ENCODE measurements around the gene SUMO2.
"Not testable (repeated sequence)": the region's sequence is repeated elsewhere in the genome, so short reads cannot be mapped to it uniquely, and the experiment has no call there.

The SUMO2 gene

DNA sequence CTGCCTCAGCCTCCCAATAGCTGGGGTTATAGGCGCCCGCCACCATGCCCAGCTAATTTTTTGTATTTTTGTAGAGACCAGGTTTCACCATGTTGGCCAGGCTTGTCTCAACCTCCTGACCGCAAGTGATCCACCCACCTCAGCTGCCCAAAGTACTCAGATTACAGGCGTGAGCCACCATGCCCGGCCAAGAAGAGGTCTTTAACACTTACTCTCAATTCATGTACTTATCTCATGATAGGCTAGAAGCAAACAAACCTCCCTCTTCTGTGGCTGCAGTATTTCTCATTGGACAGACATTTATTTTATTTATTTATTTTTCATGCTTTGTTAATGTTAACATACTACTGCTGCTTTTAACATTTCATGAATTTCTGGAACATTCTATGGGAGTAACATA, 44.2 kb downstream of the SUMO2 start:
- no peak for DNase-seq

DNA sequence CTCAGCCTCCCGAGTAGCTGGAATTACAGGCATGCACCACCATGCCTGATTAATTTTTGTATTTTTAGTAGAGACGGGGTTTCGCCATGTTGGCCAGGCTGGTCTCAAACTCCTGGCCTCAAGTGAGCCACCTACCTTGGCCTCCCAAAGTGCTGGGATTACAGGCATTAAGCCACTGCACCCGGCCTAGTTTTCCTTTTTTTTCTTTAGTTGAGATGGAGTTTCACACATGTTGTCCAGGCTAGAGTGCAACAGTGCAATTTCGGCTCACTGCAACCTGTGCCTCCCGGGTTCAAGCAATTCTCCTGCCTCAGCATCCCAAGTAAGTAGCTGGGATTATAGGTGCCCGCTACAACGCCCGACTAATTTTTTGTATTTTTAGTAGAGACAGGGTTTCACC, 45.0 kb downstream of the SUMO2 start:
- not testable (repeated sequence) for DNase-seq

DNA sequence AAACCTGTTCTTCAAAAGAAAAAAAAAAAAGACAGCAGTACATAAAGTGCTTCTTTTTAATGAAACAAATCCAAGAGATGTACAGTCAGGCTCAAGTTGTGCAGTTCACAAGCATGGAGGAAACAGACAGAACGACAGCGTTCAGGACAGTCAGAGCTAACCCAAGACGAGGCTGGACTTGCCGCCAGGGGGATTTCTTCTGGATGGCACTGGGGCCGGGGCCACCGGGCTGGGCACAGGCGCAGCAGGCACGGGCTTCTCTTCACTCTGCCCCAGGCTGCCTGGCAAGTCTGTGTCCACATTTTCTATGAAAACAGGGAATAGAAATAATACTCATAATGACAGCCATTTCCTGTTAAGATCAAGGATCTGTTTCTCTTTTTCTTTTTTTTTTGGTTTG, 46.8 kb downstream of the SUMO2 start:
- DNase-seq: no peak

DNA sequence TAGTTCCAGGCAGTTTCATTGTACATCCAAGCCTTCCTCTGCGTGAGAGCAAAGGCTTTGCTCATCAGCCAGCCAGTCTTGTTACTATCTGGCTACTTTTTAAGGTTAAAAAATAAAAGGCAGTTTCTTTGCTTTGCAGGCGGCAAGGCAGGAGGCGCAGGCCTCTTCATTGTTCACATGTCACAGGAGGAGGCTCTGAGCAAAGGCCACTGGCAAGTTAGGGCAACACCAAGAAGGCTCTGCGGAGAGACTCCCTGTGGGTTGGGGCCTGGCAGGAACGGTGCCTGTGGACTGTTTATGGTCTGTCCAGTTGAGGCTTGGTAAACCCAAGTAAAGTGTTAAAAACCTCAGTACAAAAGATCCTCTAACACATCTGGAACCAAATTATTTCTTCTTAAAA, 47.3 kb downstream of the SUMO2 start:
- DNase-seq: no peak

DNA sequence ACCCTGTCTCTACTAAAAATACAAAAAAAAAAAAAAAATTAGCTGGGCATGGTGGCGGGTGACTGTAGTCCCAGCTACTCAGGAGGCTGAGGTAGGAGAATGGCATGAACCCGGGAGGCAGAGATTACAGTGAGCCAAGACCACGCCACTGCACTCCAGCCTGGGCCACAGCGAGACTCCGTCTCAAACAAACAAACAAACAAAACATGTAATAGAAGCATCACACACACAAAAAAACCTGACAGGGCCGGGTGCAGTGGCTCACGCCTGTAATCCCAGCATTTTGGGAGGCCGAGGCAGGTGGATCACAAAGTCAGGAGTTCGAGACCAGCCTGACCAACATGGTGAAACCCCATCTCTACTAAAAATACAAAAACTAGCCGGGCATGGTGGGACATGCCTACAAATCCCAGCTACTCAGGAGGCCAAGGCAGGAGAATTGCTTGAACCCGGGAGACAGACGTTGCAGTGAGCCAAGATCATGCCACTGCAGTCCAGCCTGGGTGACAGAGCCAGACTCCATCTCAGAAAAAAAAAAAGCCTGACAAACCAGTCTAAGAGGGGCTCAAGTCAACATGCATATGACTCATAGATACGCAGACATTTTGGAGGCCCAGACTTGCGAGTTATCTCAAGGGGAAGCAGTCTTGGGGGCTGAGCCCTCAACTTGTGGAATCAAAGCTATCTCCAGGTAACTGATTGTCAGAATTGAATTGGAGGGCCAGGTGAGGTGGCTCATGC, 49.0 kb downstream of the SUMO2 start:
- not testable (repeated sequence) for DNase-seq

DNA sequence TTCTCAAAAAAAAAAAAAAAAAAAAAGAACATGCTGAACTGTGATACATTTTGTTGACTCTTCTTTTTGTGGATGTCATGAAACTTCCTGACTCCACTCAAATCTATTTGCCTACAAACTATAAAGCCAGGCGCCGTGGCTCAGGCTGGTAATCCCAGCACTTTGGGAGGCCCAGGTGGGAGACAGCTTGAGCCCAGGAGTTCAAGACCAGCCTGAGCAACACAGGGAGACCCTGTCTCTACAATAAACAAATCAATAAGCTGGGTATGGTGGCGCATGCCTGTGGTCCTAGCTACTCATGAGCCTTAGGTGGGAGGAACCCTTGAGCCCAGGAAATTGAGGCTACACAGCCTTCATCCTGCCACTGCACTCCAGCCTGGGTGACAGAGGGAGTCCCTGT, 49.8 kb downstream of the SUMO2 start:
- no peak for DNase-seq

DNA sequence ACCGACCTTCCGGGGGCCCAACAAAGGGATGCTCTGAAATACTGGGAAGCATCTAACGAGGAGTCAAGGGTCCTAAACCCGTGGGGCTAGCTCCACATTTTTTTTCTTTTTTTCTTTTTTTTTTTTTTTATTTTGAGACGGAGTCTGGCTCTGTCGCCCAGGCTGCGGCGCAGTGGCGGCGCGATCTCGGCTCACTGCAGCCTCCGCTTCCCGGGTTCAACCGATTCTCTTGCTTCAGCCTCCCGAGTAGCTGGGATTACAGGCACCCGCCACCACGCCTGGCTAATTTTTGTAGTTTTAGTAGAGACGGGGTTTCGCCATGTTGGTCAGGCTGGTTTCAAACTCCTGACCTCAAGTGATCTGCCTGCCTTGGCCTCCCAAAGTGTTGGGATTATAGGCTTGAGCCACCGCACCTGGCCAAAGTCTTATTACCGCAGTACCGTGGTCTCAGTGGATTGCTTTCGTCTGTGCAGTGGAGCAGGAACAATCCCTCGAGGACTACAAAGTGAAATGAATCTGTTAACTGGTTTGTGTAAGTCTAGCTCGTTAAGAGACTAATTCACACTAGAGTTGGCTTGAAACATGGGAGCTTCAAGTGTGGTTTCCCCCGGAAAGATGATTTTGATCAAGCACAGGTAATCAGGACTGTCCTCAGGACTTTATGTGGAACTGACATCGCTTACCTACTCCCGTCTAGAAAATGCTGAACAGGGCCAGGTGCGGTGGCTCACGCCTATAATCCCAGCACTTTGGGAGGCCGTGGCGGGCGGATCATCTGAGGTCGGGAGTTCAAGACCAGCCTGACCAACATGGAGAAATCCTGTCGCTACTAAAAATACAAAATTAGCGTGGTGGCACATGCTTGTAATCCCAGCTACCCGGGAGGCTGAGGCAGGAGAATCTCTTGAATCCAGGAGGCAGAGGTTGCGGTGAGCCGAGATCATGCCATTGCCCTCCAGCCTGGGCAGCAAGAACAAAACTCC, 50.5 kb downstream of the SUMO2 start:
- DNase-seq: not testable (repeated sequence)

DNA sequence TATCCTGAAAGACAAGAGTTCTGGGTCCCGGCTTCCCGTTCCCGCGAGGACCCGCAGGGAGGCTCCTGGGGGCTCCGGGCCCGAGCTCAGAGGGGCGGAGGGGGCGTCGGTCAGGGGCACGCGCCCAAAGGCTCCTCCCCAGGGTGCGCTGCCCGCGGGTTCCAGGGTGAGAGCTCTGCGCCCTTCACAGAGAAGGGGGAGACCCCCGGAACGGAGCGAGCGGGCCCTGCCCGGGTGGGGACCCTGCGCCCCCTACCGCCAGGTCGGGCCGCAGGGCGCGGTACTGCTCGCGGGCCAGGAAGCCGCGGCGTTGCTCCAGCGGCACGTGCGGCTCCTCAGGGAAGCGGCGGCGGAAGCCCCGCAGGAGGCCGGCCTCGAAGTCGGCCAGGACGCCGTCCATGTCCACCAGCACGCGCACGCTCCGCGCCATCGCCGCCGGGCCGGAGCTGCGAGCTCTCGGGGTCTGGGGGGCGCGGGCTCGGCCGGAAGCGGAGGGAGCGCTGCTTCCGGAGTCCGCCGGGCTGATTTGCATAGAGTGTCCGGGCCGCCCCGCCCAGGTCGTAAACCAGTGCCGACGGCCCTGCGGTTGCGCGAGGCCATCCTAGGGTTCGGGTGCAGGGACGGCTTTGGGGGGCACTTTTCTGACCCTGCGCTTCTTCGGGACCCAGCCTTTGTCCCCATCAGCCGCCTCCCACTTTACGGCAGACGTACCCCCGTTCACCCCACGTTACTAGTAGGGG, 51.3 kb downstream of the SUMO2 start, which contains the start of gene NT5C:
TSS of gene NT5C (minus strand) at position 465 of the 740 bp plus-strand sequence. CDS start at position 430, 35 bp downstream.
- peak; percentile 25 for DNase-seq

DNA sequence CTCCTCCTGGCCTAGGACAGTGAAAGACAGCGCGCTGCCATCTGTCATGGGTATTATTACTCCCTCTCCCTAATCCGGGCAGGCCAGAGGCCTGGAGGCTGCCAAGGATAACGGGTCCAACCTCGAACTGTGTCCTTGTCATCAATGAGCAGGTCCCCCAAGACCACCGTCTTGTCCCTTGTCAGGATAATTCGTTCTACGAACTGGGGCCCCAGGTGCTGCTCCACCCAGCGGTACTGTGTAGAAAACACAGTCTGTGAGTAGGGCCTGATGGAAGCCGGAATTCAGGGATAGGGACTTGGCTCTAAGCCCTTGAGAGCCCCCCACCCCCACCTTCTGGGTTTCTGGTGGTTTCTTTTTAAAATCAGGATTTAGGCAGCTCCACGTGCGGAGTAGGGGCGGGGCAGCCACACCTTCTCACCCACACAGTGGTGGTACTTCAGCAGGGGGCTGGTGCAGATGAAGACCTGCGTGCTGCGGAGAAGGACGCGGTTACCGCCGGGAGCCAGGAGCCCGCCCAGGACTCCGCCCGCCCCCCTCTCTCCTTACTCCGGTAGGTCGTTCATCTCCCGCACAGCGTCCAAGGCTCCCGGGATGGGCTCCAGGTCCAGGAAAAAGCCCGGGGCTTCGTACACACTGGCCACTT, 52.0 kb downstream of the SUMO2 start:
- peak; percentile 44 for DNase-seq

DNA sequence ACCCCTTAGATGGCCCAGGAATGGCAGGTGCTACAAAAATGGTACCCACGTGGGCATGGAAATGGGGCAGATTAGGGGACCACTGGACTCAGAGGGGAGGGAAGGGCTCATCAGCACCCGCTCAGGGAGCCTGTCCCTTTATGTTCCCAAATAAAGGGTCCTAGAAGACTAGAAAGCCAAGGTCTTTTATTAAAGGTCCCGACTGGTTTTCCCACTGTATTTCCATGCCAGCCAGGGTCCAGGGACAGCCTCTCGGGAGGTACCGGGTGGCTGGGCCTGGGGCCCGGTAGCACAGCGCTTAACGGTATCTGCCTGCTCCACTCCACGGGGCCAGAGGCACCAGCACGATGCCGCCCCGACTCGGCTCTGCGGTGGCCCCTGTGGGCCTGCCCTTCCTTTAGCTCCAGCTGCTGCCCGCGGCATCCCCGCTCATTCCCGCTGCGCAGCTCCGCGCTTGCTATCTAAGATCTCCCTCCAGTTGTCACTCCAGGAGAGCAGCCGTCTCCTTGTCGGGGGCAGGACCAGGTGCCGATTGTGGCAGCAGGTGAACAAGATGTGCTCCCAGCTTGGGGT, 52.6 kb downstream of the SUMO2 start:
- DNase-seq: no peak

DNA sequence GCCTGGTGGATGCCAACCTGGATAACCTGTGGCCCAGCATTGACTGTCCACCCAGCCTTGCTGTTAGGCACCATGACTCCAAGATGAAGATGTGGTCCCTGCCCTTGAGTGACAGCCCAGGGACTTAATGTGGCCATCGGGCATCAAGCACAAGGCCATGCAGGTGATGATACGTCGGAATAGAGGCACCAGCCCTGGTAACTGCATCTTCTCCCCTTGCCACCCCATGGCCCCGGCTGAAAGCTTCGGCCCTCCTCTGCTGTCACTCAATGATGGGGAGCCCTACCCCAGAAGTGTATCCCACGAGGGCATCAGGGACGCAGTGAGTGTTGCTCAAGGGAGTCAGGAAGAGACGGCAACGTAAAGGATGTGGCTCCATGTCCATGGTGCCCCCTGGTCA, 53.2 kb downstream of the SUMO2 start:
- DNase-seq: no peak

DNA sequence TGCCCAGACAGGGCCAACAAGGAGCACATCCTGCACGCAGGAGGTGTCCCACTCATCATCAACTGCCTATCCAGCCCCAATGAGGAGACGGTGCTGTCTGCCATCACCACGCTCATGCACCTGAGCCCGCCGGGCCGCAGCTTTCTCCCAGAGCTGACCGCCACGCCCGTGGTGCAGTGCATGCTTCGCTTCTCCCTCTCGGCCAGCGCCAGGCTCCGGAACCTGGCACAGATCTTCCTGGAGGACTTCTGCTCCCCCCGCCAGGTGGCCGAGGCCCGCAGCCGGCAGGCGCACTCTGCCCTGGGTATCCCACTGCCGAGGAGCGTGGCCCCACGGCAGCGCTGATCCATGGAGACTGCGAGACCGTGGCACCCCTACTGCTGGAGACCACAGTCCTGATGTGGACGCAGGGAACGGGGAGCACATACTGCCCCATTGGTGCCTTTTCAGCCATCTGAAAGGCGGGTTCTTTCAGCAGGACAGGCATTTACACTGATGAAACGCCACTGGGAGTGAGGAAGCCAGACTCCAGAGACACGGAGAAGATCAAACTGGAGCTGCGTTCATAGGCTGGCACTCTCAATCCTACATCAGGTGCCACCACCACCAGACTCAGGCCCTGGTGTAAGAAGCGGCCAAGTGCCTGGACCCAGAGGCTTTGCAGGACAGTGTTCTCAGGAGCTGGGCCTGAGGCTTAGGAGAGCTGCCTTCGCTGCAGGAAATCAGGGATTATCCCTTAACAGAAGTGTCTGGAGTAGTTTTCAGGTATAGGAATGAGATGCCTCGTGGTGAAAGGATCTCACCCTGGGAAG, 53.9 kb downstream of the SUMO2 start:
- no peak for DNase-seq

DNA sequence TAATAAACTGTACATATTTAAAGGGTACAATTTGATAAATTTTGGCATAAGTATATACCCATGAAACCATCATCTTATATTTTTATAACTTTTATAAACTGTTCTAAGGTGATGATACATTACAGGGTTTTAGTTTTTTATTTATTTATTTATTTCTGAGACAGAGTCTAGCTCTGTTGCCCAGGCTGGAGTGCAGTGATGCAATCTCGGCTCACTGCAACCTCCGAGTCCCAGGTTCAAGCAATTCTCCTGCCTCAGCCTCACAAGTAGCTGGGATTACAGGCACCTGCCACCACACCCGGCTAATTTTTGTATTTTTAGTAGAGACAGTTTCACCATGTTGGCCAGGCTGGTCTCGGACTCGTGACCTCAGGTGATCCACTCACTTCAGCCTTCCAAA, 54.8 kb downstream of the SUMO2 start:
- DNase-seq: not testable (repeated sequence)

DNA sequence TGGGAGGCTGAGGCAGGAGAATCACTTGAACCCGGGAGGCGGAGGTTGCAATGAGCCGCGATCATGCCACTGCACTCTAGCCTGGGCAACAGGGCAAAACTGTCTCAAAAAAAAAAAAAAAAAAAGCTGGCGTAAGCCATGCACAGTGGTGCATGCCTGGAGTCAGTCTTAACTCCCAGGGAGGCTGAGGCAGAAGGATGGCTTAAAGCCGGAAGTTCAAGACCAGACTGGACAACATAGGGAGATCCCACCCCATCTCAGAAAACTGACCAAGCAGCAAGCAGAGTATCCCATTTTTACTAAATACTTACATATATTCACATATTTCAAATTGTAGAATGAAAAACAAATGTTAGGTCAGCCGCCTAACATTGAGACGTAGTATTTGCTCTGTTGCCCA, 55.8 kb downstream of the SUMO2 start:
- no peak for DNase-seq

DNA sequence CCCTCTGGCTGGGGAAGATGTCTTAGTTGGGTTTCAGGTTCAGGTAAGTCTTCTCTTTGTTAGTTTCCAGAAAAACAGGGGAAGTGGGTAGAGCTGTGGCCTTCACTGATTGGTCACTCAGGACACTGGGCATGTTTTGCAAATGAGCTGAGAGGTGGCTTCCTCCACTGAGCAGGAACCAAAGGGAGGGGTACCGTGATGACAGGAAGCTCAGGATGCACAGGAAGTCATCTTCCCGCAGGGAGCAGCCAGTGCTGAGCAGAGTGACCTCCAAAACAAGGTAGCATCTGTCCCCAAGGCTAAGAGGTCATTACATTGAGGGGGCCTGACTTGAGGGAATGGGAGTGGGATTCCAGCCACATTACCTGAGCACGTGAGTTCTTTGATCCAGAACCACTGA, 56.8 kb downstream of the SUMO2 start:
- DNase-seq: no peak

DNA sequence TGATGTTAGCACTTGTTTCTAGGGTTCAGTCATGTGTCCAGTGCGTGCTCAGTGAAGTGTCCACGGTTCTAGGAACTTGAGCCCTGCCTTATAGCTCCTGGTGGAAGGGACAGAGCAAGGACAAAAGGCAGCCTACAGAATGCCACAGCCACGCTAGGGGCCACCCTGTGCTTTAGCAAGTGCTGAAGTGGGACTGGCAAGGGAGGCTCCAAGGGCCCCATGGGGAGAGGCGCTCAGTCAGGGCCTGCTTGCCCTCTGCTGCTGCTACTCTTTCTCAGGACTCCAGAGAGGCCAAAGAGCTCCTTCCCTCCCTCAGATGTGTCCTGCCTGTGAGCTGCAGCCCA, 58.0 kb downstream of the SUMO2 start:
- no peak for DNase-seq

DNA sequence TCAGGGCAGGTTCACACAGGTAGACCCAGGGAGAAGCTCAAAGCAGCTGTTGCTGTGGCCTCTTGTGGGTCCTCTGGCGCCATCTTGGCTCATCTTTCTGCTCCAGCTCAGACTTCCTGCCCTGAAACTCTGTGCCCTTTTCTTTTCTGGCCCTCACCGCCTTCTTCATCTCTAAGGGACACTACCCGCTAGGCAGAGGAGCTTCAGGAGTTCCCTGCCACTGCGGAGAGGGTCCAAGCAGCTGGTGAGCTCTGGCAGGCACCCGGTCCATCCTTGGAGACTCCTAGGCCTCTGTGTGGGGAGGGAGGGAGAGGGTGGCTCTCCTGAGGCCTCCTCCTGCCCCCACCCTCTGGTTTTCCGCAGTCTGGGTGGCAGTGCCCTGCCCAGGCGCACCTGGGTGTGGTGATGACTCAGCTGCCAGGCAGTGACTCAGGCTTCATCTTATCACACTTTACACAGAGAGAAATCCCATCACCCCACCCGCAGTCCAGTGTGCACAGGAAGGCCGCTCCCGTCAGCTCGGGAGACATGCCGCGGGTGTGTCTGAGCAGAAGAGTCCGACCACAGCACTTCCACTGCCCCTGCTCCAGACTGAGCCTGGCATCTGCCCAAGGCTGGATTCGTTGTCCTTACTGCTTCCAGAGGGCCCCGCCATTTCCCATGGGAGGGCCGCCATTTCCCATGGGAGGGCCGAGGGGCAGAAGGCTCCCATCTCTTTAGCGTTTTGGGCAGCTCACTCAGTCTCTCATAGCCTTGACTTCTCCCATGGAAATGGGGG, 58.5 kb downstream of the SUMO2 start:
- no peak for DNase-seq

DNA sequence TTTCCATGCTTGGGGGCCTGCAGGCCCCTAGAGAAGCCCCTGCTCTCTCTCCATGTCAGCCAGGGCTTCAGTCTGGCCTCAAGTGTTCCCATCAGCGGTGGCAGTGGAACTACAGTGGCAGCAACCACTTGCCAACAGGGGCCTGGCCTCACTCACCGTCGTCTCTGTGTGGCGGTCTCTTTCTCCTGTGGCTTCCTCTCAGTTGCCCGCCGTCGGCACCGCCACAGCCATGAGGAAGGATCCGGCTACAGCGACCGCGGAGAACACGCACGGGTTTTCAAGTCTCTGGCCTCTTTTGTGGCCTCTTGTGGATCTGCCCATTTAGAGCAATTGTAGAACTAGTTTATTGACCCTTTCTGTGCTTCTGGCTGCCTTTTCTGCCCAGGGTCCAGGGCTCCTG, 64.5 kb downstream of the SUMO2 start:
- DNase-seq: no peak

DNA sequence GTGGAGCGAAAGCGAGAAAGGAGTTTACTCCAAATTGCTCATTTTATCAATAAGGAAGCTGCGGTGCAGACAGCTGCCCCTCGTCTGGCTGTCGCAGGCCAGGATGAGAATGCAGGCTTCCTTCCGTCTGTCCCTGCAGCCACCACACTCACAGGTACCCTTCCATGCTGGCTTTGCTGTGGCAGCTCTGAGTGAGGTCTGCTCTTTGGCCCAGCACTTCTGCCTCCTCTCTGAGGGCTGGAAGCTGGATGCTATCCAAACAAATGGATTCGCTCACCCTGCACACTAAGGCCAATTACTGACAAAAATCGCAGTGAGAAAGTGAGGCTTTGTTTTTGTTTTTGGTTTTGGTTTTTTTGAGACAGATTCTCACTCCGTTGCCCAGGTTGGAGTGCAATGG, 66.0 kb downstream of the SUMO2 start:
- DNase-seq: no peak
